ENCODE measurements around the gene CPLX1.
"Not testable (repeated sequence)": the region's sequence is repeated elsewhere in the genome, so short reads cannot be mapped to it uniquely, and the experiment has no call there.

Gene CPLX1

DNA sequence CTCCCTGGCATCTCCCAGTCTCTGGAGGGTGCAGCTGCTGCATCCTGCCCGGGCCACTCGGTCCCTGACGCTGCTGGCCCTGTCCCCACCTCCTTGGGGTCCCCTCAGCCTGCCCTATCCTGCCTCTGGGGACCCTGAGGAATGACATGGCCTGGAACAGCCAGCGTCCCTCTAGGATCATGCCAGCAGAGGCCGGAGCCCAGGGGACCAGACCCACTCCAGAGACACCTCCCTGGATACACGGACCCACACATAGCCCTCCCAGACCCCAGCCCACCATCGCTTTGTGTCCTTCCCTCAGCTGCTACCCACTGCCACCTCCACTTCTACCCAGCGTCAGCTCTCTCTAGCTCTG lies 35.5 kb downstream of the CPLX1 start:
- no peak for DNase-seq

DNA sequence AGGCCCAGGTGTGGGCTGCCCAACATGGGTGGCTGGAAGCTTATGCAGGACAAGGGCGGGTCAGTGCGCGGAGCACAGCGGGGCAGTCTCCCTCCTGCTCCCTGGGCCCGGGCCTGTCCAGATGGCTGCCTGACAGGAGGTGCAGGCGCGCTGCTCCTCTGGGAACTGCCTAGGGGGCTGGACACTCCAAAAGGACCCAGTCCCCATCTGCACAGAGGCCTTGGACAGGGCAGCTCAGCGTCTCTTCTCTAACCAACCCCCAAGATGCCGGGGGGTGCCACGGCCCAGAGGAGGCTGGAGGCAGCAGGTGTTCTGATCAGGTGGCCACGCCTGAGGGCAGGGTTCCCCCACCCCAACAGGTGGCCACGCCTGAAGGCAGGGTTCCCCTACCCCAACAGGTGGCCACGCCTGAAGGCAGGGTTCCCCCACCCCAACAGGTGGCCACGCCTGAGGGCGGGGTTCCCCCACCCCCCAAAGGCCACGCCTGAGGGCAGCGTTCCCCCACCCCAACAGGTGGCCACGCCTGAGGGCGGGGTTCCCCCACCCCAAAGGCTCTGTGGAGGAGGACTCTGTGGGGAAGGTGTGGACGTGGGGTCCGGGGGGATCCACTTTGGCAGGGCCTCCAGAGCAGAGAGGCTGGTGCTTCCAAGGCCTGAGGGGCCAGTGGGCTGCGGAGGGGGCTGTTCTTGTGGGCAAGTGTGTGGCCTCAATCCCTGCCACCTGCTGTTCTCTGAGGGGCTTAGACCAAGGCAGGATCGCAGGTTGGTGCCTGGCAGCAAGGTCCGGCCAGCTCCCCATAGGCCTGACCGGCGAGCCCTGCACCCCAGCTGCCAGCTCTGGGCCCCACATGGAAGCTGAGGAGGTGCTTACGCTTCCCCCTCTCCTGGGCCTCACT lies 36.1 kb downstream of the CPLX1 start:
- no peak for DNase-seq

DNA sequence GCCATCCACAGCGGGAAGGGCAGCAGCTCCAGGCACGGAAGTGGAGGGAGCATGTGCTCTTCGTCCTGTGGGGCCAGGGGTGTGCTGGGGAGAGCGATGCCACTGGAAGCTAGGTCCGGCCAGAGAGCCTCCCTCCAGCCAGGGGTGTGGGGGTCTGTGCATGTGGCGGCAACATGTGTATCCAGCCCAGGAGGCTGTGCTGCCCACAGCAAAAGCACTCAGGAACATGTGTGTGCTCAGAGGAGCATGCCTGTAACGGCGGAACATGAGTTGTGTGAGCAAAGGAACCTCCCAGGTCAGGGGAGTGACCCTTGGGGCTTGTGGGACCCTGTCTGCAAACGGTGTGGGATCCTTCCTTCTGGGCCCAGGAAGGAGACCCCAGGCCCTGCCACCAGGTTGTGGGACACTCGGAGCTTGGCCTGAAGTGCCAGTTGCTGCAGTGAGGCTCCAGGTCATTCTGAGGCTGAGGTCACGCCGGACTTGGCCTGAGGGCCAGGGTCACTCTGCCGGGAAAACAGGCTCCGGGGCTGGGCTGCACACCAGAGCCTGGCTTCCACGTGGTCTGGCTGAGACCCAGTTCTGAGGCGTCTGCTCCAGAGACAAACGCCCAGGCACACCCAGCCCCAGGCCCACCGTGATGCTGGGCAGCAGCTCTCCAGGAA lies 37.2 kb downstream of the CPLX1 start:
- DNase-seq = no peak

GRCh38 chr4:788006-788635 lies 37.8 kb downstream of the CPLX1 start:
- no peak for DNase-seq

- no peak for DNase-seq
Observed at GRCh38 chr4:787561-787981, 38.4 kb downstream of the CPLX1 start.

DNA sequence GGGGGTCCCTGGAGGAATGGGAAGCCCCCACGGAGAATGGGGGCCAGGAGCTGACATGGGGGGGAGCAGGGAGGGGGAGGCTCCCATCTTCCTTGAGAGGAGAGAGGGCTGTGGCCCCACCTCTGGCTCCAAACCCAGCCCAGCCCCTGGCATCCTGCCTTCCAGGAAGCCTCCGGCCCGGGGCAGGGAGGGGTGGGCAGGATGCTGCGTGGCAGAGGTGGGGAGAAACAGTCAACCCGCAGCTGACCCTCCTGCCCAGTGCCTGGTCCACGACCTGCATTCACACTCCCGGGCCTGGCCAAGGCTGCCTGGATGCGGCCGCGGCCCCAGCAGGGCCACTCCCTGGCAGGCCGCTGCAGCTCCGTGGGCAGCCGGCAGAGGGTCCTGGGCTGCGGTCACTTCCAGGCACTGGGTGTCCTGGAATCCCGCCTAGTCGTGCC lies 39.0 kb downstream of the CPLX1 start:
- no peak for DNase-seq

DNA sequence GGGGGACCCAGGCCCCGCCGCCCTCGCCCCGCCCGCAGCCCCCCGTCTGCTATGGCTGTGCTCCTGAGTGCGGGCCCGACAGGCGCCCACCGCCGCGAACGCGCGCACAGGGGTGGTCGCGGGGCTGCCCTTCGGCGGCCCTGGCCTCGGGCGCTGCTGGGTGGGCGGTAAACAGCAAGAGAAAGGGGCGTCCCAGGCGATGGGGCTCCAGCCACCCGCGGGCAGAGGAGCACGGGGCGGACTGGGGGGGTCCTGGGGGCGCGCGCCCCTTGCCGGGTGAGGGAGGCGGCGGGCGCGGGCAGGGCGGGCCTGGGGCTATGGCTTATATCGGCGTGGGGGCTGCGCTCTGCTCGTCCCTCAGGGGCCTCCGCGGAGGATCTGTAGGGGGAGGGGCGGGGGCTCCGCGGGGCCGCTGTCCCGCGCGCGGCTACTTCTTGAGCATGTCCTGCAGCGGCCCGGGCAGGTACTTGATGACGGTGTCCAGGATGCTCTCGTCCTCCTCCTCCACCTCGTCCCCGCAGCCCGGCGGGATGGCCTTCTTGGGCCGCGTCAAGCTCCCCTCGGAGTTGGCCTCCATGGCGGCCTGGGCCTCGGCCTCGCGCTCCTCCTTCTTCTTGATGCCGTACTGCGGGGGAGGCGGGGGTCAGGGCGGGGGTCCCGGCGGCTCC lies 39.7 kb downstream of the CPLX1 start:
- no peak for DNase-seq

DNA sequence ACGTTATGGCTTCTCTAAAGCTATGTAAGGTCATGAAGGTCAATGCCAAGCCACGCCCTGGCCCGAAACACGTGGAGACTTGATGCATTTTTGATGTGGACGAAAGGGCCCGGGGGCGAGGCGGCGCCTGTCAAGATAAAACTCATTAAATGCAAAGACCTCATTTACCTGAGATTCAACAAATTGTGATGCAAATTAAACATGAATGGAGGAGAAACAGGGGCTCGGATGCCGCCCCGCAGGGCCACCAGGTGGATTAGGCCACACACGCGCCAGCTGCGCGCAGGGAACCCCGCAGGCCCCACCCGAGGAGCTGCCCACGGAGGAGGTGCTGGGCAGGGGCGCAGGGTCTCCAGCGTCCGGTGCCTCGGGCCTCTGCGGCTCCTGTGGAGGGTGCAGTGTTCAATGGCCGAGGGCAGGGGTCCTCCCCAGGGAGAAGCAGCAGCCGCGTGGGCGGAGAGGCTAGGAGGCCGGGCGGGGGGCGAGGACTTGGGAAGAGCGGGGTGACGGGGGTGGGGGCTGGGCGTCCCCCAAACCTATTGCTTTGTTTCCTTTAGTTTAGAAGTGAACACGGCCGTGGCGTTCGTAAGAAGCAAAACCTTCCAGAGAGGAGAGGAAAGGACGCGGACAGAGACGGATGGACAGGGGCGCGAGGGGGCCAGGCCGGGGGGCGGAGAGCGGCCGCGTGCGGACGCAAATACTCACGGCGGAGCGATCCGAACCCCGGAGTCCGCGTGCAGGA lies 40.4 kb downstream of the CPLX1 start:
- peak; percentile 41 for DNase-seq

- DNase-seq = no peak
Observed at GRCh38 chr4:784401-785331, 41.3 kb downstream of the CPLX1 start.

DNA sequence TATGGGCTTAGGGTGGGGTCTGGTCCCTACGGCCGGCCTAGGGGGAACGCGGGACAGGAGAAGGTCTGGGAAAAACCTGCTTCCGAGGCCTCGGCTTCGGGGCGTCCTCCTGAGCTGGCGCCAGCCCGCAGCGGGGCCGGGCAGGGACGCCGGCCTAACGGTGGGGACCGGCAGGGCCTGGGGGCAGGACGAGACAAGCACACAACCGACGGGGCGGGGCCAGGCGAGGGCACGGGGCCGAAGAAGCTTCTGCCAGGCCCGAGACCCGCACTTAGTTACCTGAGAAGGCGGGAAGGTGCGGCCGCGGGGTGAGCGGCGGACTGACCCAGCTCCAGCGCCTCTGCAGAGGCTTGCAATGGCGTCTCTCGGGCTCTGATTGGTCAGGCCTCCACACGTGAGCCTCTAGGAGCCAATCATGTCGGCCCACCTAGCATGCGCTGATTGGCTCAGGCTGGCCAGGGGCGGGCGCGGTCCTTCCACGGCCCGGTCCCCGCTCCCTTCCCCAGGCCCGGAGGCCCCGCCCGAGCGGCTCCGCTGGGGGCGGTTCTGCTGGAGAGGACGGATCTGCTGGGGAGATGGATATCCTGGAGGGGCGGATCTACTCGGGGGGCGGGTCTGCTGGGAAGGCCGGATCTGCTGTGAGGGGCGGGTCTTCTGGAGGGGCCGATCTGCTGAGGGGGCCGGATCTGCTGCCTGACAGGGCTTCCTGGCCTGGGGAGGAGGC lies 44.3 kb downstream of the CPLX1 start:
- DNase-seq = peak; percentile 99

DNA sequence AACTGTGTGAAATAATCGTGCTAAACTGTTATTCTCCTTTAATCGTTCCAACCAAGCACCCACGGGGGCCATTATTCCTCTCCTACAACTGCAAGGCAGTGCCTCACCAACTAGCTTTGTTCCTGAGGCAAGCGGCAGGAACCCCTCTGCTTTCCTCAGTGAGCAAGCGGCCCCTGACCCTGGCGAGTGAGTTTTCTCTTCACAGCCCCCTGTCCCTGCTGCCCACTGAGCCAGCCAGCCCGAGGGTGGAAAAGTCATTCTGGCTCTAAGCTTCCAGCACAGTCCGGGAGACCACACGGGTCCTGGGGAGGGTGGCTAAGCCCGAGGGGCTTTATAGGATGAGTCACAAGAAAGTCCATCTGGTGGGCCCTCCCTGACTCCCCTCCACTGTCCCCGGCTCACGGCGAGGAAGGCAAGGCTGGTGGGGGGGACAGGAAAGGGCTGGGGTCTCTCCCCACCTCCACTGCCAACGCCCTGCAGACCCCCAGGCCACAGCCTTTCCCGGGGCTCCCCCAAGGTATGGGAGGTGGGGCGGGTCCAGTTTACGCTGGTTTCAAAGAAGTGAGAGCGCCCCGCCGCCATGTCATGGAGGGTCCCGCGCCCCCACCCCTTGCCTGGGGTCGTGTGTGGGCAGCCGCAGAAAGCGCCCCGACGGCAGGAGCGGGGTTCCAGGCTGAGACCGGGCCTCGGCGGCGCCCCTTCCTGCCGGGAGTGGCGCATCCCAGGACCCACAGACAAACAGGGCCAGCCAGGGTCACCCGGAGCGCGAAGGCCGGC lies 45.0 kb downstream of the CPLX1 start:
- no peak for DNase-seq

DNA sequence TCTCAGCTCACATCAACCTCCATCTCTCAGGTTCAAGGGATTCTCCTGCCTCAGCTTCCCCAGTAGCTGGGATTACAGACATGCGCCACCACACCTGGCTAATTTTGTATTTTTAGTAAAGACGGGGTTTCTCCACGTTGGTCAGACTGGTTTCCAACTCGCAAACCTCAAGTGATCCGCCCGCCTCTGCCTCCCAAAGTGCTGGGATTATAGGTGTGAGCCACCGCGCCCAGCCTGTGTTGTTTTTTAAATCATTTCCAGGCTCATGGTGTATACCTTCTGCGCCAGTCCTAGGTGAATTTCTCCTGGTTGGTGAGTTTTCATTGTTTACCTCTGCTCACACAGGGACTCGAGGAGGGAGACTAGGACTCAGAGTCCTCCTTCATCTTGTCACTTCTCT lies 45.7 kb downstream of the CPLX1 start:
- DNase-seq = not testable (repeated sequence)

DNA sequence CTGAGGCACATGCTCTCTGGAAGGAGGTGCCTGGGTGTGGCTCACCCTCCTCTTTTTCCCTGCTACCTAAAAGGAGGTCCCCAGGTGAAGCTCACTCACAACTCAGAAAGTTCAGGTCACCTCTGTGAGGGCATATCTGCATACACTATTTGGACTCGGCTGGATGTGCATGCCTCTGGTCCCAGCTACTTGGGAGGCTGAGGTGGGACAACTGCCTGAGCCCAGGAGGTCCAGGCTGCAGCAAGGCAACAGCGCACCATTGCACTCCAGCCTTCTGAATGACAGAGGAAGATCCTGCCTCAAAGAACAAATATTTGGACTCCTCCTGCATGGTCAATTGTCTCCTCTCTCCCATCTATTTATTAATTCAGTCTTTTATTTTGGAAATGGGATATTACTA lies 46.4 kb downstream of the CPLX1 start:
- DNase-seq = no peak

DNA sequence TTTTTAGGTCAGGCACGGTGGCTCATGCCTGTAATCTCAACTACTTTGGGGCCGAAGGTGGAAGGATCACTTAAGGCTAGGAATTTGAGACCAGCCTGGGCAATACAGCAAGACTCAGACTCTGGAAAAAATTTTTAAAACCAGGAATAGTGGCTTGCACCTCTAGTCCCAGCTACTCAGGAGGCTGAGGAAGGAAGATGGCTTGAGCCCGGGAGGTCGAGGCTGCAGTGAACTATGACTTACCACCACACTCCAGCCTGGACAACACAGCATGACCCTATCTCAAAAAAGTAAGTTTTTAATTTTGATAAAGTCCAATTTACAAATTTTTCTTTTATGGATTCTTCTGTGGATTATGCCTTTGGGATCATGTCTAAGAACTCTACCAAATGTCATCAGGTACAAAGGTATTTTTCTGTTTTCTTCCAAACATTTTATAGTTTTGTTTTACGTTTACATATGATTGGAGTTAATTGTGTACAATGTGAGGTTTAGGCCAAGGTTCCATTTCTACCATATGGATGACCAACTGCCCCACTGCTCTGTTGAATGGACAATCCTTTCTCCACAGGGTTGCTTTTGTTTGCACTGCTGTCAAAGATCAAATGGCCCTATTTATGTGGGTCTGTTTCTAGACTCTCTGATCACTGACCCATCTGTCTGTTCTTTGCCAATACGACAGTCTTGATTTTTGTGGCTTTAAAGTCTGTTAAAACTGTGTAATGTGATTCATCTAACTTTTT lies 48.2 kb downstream of the CPLX1 start:
- no peak for DNase-seq

DNA sequence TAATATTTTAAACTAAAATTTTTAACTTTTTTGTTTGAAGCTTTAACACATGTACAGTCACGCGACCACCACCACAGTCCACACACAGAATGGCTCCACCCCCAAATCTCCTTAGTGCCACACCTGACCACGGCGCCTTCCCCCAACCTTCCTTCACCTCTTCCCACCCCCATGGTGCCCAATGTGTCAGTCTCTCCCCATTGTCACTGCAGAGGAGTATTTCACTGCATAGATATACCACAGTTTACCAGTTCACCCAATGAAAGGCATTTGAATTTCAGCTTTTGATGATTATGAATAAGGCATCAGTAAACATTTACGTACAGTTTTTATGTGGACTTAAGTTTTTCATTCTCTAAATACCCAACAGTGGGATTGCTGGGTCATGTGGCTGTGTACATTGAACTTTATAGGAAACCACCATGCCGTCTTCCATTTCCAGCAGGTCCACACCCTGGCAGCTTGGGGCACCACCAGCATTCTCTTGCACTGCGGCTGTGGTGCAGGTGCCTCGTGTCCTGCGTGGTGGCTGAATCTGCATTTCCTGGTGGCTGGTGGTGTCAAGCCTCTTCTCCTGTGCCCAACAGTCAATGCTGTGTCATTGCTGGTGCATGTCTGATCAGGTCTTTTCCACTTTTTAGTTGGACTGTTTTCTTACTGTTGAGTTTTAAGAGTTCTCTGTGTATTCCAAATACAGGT lies 49.0 kb downstream of the CPLX1 start:
- DNase-seq = no peak

GRCh38 chr4:775485-775884 lies 50.4 kb downstream of the CPLX1 start:
- DNase-seq = not testable (repeated sequence)

DNA sequence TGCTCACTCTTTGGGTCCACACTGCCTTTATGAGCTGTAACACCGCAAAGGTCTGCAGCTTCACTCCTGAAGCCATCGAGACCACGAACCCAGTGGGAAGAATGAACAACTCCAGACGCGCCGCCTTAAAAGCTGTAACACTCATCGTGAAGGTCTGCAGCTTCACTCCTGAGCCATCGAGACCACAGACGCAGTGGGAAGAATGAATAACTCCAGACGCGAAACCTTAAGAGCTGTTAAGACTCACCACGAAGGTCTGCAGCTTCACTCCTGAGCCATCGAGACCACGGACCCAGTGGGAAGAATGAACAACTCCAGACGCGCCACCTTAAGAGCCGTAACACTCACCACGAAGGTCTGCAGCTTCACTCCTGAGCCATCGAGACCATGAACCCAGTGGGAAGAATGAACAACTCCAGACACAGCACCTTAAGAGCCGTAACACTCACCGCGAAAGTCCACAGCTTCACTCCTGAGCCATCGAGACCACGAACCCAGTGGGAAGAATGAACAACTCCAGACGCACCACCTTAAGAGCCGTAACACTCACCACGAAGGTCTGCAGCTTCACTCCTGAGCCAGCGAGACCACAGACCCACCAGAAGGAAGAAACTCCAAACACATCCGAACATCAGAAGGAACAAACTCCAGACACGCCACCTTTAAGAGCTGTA lies 51.4 kb downstream of the CPLX1 start:
- DNase-seq = not testable (repeated sequence)

DNA sequence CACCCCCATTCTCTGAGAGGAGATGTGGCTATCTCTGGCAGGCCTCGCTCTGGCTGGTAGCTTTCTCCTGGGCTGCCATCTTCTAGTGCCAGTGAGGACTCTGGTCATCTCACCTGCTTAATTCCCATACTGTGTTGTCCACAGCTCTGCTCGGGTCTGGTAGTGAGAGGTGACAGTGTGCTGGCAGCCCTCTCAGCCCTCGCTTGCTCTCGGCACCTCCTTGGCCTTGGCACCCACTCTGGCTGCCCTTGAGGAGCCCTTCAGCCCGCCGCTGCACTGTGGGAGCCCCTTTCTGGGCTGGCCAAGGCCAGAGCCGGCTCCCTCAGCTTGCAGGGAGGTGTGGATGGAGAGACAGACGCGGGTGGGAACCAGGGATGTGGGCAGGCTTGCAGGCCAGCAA lies 52.7 kb downstream of the CPLX1 start:
- DNase-seq = no peak
